Measurements from ENCODE around the gene SEMA4B.
A peak's percentile ranks its signal among the peaks of the same experiment; 100 is the strongest.

SEMA4B gene

DNA sequence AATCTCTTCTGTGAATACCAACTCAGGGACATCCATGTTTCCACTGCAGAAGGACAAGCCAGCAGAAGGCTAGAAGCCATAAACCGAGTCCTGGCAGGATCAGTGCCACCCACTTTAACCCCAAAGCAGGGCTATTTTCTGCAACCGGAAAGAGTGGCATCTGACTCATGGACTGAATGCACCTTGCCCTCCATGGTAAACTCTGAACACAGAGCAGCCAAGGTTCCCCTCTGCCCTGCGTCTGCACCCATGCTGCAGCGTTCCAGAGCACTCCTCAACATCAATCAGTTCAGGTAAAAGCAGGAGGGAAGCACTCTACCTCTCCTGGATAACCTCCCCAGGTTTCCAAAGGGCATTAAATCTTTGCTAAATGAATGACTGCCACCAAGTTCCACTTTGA lies 63.5 kb downstream of the SEMA4B start:
- Histone ChIP-seq H2AK5ac (ENCODE audit: low read length, severe bottlenecking) (no peak overlapping the region), H2BK5ac (ENCODE audit: low read depth, low read length, poor library complexity, severe bottlenecking) (no peak overlapping the region), H3K27ac (ENCODE audit: low read length, poor library complexity, severe bottlenecking) (peak overlapping the region; percentile 98), H3K9me3 (ENCODE audit: control insufficient read depth, low read length) (no peaks in the 10 kb centered on the region), H4K91ac (ENCODE audit: low read length) (no peak overlapping the region), H2BK15ac (ENCODE audit: low read depth, poor library complexity, severe bottlenecking) (no peak overlapping the region), H3K4ac (ENCODE audit: low read depth in 1 of 2, low read length in 2 of 2) (peak overlapping the region in 1 of 2 experiments; percentile 69), H3K4me2 (ENCODE audit: low read length, poor library complexity, severe bottlenecking) (peak overlapping the region; percentile 75), H3K18ac (ENCODE audit: low read depth in 1 of 2, low read length in 2 of 2) (peak overlapping the region in 1 of 2 experiments; percentile 74), H2BK120ac (ENCODE audit: low read depth, low read length) (peak overlapping the region; percentile 35), H3K4me3 (ENCODE audit: insufficient read depth in 1 of 2, low read depth in 1 of 2, low read length in 2 of 2) (peak overlapping the region in 1 of 2 experiments; percentile 99), H3K14ac (ENCODE audit: low read length in 2 of 2) (no peak overlapping the region), H4K8ac (ENCODE audit: low read length) (peak overlapping the region; percentile 78), H3K79me1 (replicated peaks; ENCODE audit: low read length, poor library complexity, severe bottlenecking) (peaks cover 7% of the 10 kb centered on the region), H2BK12ac (ENCODE audit: low read length in 2 of 2) (peak overlapping the region in 1 of 2 experiments; percentile 47), H3K27me3 (ENCODE audit: control insufficient read depth in 1 of 2, insufficient read depth in 1 of 2, low read length in 2 of 2) (no peaks in the 10 kb centered on the region), H2AFZ (ENCODE audit: low read depth, low read length) (no peak overlapping the region), H3K4me1 (ENCODE audit: control insufficient read depth, insufficient read depth, low read depth, low read length) (peaks cover 7% of the 10 kb centered on the region), H3K23ac (ENCODE audit: low read length in 2 of 2) (peak overlapping the region in 1 of 2 experiments; percentile 27), H3K36me3 (ENCODE audit: control insufficient read depth in 1 of 2, insufficient read depth in 2 of 2, low read depth in 1 of 2, low read length in 2 of 2) (peaks cover 4 to 15% of the 10 kb centered on the region in 2 experiments), H3K9ac (ENCODE audit: low read length) (peak overlapping the region; percentile 99)
- DNase-seq, result no peak
- 77% methylated on average over 4 of the region's 4 CpGs for WGBS

DNA sequence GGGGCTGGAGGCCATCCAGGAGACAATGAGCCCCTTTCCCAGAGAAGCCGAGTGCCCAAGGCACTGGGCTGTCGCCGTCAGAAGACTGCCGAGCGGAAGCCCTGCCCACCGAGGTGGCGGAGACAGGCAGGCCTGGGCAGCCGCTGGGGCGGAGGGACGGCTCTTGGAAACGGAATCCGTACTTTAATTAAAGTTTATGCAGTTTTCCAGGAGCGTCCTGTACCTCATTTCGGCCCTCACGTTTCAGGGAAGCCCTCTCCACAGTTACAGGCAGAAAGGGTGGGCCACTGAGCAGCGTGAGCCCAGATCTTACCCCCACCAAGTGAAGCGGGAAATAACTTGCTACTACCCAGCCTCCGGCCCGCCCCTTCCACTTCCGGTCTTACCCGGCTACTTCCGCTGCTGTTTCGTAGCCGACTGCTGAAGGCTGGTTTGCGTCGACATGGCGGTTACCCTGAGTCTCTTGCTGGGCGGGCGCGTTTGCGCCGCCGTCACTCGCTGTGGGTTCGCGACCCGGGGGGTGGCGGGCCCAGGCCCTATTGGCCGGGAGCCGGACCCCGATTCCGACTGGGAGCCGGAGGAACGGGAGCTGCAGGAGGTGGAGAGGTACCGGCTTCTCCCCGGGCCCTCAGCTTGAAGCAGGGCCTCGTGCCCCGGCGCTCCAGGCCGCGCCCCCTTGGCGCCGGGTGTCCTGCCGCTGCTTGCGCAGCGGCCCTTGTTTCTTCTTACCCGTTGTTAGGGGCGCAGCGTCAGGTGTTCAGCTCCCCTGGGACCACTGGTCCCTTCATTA lies 64.3 kb downstream of the SEMA4B start, which contains the start of gene NGRN:
Gene NGRN (plus strand): TSS at position 402 of the 790 bp plus-strand sequence. CDS start 41 bp downstream, at position 443.
- peak within 1 kb of the TSS; percentile 99 for H3K9ac ChIP-seq (ENCODE audit: low read length)
- H4K91ac ChIP-seq (ENCODE audit: low read length), result peak within 1 kb of the TSS; percentile 90
- peak within 1 kb of the TSS; percentile 90 to 93 for H3K18ac ChIP-seq (ENCODE audit: low read depth in 1 of 2, low read length in 2 of 2)
- H3K9me3 ChIP-seq (ENCODE audit: control insufficient read depth, low read length), result no peaks in the 10 kb centered on the region
- WGBS, result under 1% methylated on average over 57 of the region's 59 CpGs
- H3K4me1 ChIP-seq (ENCODE audit: control insufficient read depth, insufficient read depth, low read depth, low read length), result peaks cover 7% of the 10 kb centered on the region
- H3K23ac ChIP-seq (ENCODE audit: low read length in 2 of 2), result peak within 1 kb of the TSS in 1 of 2 experiments; percentile 81
- peak within 1 kb of the TSS; percentile 98 for H4K8ac ChIP-seq (ENCODE audit: low read length)
- peak within 1 kb of the TSS; percentile 85 to 95 for H3K4ac ChIP-seq (ENCODE audit: low read depth in 1 of 2, low read length in 2 of 2)
- peak within 1 kb of the TSS in 1 of 2 experiments; percentile 68 for H3K14ac ChIP-seq (ENCODE audit: low read length in 2 of 2)
- no peak within 1 kb of the TSS for H2AK5ac ChIP-seq (ENCODE audit: low read length, severe bottlenecking)
- peak within 1 kb of the TSS; percentile 38 for H2BK15ac ChIP-seq (ENCODE audit: low read depth, poor library complexity, severe bottlenecking)
- H3K4me3 ChIP-seq (ENCODE audit: insufficient read depth in 1 of 2, low read depth in 1 of 2, low read length in 2 of 2), result peak within 1 kb of the TSS; percentile 80 to 99
- H3K79me1 ChIP-seq (replicated peaks; ENCODE audit: low read length, poor library complexity, severe bottlenecking), result peaks cover 7% of the 10 kb centered on the region
- H3K4me2 ChIP-seq (ENCODE audit: low read length, poor library complexity, severe bottlenecking), result peak within 1 kb of the TSS; percentile 75
- no peaks in the 10 kb centered on the region for H3K27me3 ChIP-seq (ENCODE audit: control insufficient read depth in 1 of 2, insufficient read depth in 1 of 2, low read length in 2 of 2)
- peak within 1 kb of the TSS in 1 of 2 experiments; percentile 47 for H2BK12ac ChIP-seq (ENCODE audit: low read length in 2 of 2)
- H2BK120ac ChIP-seq (ENCODE audit: low read depth, low read length), result peak within 1 kb of the TSS; percentile 35
- H2BK5ac ChIP-seq (ENCODE audit: low read depth, low read length, poor library complexity, severe bottlenecking), result peak within 1 kb of the TSS; percentile 76
- peak within 1 kb of the TSS; percentile 55 for H2AFZ ChIP-seq (ENCODE audit: low read depth, low read length)
- peaks cover 4 to 23% of the 10 kb centered on the region in 2 experiments for H3K36me3 ChIP-seq (ENCODE audit: control insufficient read depth in 1 of 2, insufficient read depth in 2 of 2, low read depth in 1 of 2, low read length in 2 of 2)
- H3K27ac ChIP-seq (ENCODE audit: low read length, poor library complexity, severe bottlenecking), result peak within 1 kb of the TSS; percentile 98
- DNase-seq, result peak; percentile 95

DNA sequence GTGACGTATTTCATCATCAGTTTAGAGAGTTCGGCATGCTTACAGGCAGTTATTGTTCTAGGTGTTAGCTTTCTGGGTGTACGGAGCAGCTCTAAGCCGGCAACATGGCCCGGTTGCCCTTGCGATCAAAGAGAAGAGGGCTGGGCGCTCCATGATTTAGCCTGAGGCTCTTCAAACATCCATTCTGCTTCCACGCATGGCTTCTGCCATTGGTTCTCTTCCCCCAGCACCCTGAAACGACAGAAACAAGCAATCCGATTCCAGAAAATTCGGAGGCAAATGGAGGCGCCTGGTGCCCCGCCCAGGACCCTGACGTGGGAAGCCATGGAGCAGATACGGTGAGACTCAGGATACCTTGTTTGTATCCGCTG lies 64.9 kb downstream of the SEMA4B start:
- Histone ChIP-seq H2BK120ac (ENCODE audit: low read depth, low read length) (peak overlapping the region; percentile 1), H3K79me1 (replicated peaks; ENCODE audit: low read length, poor library complexity, severe bottlenecking) (peaks cover 7% of the 10 kb centered on the region), H4K8ac (ENCODE audit: low read length) (peak overlapping the region; percentile 85), H2BK12ac (ENCODE audit: low read length in 2 of 2) (peak overlapping the region in 1 of 2 experiments; percentile 23), H3K27me3 (ENCODE audit: control insufficient read depth in 1 of 2, insufficient read depth in 1 of 2, low read length in 2 of 2) (no peaks in the 10 kb centered on the region), H3K27ac (ENCODE audit: low read length, poor library complexity, severe bottlenecking) (peak overlapping the region; percentile 98), H3K9ac (ENCODE audit: low read length) (peak overlapping the region; percentile 99), H3K4me1 (ENCODE audit: control insufficient read depth, insufficient read depth, low read depth, low read length) (peaks cover 7% of the 10 kb centered on the region), H2AK5ac (ENCODE audit: low read length, severe bottlenecking) (no peak overlapping the region), H3K23ac (ENCODE audit: low read length in 2 of 2) (peak overlapping the region in 1 of 2 experiments; percentile 76), H4K91ac (ENCODE audit: low read length) (no peak overlapping the region), H3K4ac (ENCODE audit: low read depth in 1 of 2, low read length in 2 of 2) (peak overlapping the region; percentile 45 to 85), H3K4me2 (ENCODE audit: low read length, poor library complexity, severe bottlenecking) (peak overlapping the region; percentile 63), H3K14ac (ENCODE audit: low read length in 2 of 2) (peak overlapping the region in 1 of 2 experiments; percentile 68), H3K18ac (ENCODE audit: low read depth in 1 of 2, low read length in 2 of 2) (peak overlapping the region; percentile 85 to 87), H2AFZ (ENCODE audit: low read depth, low read length) (no peak overlapping the region), H2BK15ac (ENCODE audit: low read depth, poor library complexity, severe bottlenecking) (no peak overlapping the region), H3K9me3 (ENCODE audit: control insufficient read depth, low read length) (no peaks in the 10 kb centered on the region), H3K4me3 (ENCODE audit: insufficient read depth in 1 of 2, low read depth in 1 of 2, low read length in 2 of 2) (peak overlapping the region; percentile 80 to 99), H3K36me3 (ENCODE audit: control insufficient read depth in 1 of 2, insufficient read depth in 2 of 2, low read depth in 1 of 2, low read length in 2 of 2) (peaks cover 10 to 28% of the 10 kb centered on the region in 2 experiments), H2BK5ac (ENCODE audit: low read depth, low read length, poor library complexity, severe bottlenecking) (no peak overlapping the region)
- under 1% methylated on average over 16 of the region's 16 CpGs for WGBS
- DNase-seq, result no peak

DNA sequence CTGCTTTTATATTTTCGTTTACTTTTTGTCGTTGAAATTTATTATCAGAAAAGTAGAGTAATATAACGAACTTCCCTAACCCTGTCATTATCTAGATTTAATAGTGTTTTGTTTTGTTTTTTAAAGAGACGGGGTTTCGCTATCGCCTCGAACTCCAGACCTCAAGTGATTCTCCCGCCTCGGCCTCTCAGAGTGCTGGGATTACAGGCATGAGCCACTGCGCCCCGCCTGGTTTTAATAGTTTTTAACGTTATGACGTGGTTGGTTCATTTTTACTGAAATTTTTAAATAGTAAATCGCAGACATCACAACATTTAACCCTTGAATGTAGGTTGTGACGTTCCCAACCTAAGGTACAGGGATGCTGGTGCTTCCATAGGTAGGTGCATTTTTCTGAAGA lies 65.4 kb downstream of the SEMA4B start:
- Histone ChIP-seq H2BK12ac (ENCODE audit: low read length in 2 of 2) (no peak overlapping the region), H3K4me3 (ENCODE audit: insufficient read depth in 1 of 2, low read depth in 1 of 2, low read length in 2 of 2) (peak overlapping the region; percentile 47 to 99), H3K4me2 (ENCODE audit: low read length, poor library complexity, severe bottlenecking) (peak overlapping the region; percentile 63), H3K9me3 (ENCODE audit: control insufficient read depth, low read length) (no peaks in the 10 kb centered on the region), H3K23ac (ENCODE audit: low read length in 2 of 2) (no peak overlapping the region), H2BK15ac (ENCODE audit: low read depth, poor library complexity, severe bottlenecking) (no peak overlapping the region), H3K4me1 (ENCODE audit: control insufficient read depth, insufficient read depth, low read depth, low read length) (peaks cover 7% of the 10 kb centered on the region), H3K27me3 (ENCODE audit: control insufficient read depth in 1 of 2, insufficient read depth in 1 of 2, low read length in 2 of 2) (no peaks in the 10 kb centered on the region), H3K79me1 (replicated peaks; ENCODE audit: low read length, poor library complexity, severe bottlenecking) (peaks cover 8% of the 10 kb centered on the region), H2AFZ (ENCODE audit: low read depth, low read length) (no peak overlapping the region), H4K8ac (ENCODE audit: low read length) (no peak overlapping the region), H3K9ac (ENCODE audit: low read length) (peak overlapping the region; percentile 99), H2BK5ac (ENCODE audit: low read depth, low read length, poor library complexity, severe bottlenecking) (no peak overlapping the region), H2BK120ac (ENCODE audit: low read depth, low read length) (no peak overlapping the region), H3K36me3 (ENCODE audit: control insufficient read depth in 1 of 2, insufficient read depth in 2 of 2, low read depth in 1 of 2, low read length in 2 of 2) (peaks cover 14 to 33% of the 10 kb centered on the region in 2 experiments), H3K14ac (ENCODE audit: low read length in 2 of 2) (no peak overlapping the region), H4K91ac (ENCODE audit: low read length) (no peak overlapping the region), H3K4ac (ENCODE audit: low read depth in 1 of 2, low read length in 2 of 2) (no peak overlapping the region), H2AK5ac (ENCODE audit: low read length, severe bottlenecking) (no peak overlapping the region), H3K18ac (ENCODE audit: low read depth in 1 of 2, low read length in 2 of 2) (no peak overlapping the region), H3K27ac (ENCODE audit: low read length, poor library complexity, severe bottlenecking) (no peak overlapping the region)
- peak; percentile 35 for DNase-seq
- WGBS, result 30% methylated on average over 8 of the region's 15 CpGs

Measured in mesenchymal stem cell (in vitro differentiated cells and primary cell).